HG03280 (cell line): ENCODE data around the gene SPECC1L.
A peak's percentile ranks its signal among the peaks of the same experiment; 100 is the strongest.
"Not testable (repeated sequence)": the region's sequence is repeated elsewhere in the genome, so short reads cannot be mapped to it uniquely, and the experiment has no call there.

Source experiments
- ATAC-seq: cut with Tn5 transposase; IDR thresholded peaks from one replicate; pipeline ENCODE4 v1.9.1; 2021; ENCODE audit warnings: mild to moderate bottlenecking, moderate library complexity; ENCODE audit not compliant: unreplicated experiment

The SPECC1L gene, protein sequence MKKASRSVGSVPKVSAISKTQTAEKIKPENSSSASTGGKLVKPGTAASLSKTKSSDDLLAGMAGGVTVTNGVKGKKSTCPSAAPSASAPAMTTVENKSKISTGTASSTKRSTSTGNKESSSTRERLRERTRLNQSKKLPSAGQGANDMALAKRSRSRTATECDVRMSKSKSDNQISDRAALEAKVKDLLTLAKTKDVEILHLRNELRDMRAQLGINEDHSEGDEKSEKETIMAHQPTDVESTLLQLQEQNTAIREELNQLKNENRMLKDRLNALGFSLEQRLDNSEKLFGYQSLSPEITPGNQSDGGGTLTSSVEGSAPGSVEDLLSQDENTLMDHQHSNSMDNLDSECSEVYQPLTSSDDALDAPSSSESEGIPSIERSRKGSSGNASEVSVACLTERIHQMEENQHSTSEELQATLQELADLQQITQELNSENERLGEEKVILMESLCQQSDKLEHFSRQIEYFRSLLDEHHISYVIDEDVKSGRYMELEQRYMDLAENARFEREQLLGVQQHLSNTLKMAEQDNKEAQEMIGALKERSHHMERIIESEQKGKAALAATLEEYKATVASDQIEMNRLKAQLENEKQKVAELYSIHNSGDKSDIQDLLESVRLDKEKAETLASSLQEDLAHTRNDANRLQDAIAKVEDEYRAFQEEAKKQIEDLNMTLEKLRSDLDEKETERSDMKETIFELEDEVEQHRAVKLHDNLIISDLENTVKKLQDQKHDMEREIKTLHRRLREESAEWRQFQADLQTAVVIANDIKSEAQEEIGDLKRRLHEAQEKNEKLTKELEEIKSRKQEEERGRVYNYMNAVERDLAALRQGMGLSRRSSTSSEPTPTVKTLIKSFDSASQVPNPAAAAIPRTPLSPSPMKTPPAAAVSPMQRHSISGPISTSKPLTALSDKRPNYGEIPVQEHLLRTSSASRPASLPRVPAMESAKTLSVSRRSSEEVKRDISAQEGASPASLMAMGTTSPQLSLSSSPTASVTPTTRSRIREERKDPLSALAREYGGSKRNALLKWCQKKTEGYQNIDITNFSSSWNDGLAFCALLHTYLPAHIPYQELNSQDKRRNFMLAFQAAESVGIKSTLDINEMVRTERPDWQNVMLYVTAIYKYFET

GRCh38 chr22:24270556-24271385 is at the start of gene SPECC1L:
Gene SPECC1L, plus strand, starts transcription at chr22:24270831. Its CDS starts 31,401 bp downstream, at chr22:24302232.
- peak; percentile 90 for ATAC-seq

- no peak for ATAC-seq
Observed at GRCh38 chr22:24224468-24224867, 46.2 kb upstream of the SPECC1L start.

DNA sequence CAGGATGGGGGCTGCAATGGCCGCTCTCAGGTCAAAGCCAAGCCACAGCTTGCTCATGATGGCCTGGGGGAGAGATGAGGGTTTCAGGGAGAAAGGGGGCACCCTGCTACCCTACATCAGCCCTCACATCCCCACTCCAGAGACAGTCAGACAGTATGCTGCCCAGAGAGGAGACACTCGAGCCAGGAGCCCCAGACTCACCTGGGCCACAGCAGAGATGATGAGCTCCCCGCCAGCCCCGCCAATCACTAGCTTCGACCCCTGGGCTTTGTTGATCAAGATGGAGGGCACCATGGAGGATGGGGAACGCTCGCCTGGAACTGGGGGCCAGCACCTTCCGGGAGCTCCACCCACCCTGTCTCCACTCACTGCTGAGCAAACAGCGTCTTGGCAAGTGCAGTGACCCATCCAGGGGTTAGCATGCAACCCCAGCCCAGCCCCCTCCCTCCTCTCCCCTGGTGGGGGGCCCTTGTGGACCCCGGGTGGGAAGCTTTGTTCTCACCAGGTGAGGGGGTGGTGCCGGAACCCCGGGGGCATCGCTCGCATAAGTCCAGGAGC is 45.5 kb upstream of the SPECC1L start:
- ATAC-seq = no peak

DNA sequence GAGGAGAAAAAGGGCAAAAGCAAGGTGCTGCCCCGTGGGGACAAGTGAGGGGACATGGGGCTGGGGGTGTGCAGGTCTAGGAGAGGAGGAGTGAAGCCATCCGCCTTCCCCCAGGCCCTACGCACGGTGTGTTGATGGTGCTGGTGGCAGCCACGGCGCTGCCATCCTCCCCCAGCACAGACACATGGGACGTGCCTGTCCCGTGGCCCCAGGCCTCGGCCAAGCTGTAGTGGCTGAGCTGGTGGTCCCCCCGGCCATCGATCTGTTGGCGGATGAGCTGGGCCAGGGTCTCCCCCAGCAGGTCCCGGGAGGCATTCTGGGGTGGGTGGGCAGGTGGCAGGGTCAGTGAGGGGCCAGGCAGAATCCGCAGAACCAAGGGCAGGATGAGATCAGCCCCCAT is 44.7 kb upstream of the SPECC1L start:
- no peak for ATAC-seq

DNA sequence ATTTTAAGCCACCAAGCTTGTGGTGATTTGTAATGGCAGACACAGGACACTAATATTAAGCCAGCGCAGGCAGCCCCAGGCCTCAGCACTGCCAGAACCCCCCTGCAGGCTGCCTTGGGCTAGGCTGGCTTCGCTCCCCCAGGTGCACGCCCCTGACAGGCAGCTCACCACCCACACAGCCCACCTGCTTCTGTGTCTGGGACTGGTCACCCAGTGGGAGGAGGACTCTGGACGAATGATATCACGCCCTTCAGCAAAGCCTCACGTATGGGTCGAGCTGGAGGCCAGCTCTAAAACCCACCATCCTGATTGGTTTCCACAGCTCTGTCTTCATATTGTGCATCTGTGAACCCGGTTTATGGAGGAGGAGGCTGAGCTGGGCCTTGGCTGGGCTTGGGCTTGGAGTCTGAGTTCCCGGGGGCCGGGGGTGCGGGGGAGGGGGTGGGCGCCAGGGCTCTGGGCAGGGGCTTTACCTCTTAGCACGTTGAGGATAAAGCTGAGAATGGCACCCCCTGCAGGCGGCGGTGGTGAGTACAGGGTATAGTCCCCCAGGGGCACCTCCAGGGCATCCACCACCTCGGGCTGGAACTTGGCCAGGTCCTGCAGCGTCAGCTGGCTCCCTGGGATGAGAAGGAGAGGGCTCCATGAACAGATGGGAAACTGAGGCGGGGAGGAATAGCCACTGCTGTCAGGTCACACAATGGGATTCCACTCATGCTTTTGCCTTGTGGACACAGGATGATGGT is 39.5 kb upstream of the SPECC1L start:
- no peak for ATAC-seq

DNA sequence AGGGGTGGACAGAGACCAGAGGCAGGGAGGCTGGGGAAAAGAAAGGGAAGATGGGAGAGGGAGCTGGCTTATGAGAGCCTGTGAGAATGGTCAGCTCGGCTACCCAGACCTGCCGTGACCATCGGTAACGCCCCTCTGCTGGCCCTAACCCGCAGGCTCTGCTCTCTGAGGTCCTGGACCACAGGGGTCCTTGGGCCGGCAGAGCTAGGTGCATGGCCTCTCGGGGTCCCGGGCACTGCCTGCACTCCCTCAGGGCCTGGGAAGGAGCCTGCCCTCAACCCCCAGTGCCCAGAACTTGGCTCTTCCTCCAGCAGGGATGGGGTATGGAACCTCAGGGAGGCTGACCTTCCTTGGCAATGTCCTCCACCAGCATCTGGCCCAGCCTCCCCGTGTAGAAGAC is 38.9 kb upstream of the SPECC1L start:
- ATAC-seq = no peak

DNA sequence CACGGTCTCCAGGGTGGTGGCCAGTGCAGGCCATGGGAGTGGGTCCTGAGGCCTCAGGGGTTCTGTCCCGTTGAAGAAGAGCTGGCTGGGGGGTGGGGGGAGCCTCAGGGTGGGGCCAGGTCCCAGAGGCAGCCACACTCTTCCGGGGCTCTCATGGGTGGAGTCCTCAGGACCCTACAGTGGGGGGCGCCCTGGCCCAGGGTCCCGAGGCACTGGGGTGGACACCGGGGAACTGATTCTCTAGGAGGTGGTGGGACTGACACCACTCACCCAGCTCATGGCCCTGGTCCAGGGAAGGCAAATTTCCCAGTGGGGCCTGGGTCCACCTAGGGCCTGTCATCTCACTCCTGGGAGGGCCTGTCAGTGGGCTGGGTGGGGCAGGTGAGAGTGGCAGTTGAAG is 38.5 kb upstream of the SPECC1L start:
- no peak for ATAC-seq

- no peak for ATAC-seq
Observed at GRCh38 chr22:24232725-24233124, 37.9 kb upstream of the SPECC1L start.

- no peak for ATAC-seq
Observed at GRCh38 chr22:24233235-24233634, 37.4 kb upstream of the SPECC1L start.

- ATAC-seq = no peak
Observed at GRCh38 chr22:24233816-24234215, 36.8 kb upstream of the SPECC1L start.

- no peak for ATAC-seq
Observed at GRCh38 chr22:24235315-24235714, 35.3 kb upstream of the SPECC1L start.

GRCh38 chr22:24236656-24237055 is 34.0 kb upstream of the SPECC1L start:
- no peak for ATAC-seq

DNA sequence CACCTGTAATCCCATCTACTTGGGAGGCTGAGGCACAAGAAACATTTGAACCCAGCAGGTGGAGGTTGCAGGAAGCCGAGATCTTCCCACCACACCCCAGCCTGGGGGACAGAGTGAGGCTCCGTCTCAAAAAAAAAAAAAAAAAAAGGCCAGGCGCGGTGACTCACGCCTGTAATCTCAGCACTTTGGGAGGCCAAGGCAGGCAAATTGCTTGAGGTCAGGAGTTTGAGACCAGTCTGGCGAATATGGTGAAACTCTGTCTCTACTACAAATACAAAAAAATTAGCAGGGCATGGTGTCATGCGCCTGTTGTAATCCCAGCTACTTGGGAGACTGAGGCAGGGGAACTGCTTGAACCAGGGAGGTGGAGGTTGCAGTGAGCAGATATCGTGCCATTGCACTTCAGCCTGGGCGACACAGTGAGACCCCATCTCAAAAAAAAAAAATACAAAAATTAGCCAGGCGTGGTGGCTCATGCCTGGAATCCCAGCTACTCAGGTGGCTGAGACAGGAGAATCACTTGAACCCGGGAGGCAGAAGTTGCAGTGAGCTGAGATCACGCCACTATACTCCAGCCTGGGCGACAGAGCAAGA is 32.4 kb upstream of the SPECC1L start:
- not testable (repeated sequence) for ATAC-seq

DNA sequence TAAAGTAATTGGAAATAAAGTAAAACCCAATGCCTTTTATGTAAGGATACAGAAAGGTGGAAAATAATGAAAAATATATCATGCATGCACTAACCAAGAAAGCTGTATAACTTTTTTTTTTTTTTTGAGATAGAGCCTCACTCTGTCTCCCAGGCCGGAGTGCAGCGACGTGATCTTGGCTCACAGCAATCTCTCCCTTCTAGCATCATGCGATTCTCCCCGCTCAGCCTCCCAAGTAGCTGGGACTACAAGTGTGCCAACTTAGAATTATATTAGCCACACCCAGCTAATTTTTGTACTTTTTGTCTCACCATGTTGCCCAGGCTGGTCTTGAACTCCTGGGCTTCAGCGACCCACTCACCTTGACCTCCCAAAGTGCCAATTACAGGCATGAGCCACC is 30.2 kb upstream of the SPECC1L start:
- ATAC-seq = no peak

DNA sequence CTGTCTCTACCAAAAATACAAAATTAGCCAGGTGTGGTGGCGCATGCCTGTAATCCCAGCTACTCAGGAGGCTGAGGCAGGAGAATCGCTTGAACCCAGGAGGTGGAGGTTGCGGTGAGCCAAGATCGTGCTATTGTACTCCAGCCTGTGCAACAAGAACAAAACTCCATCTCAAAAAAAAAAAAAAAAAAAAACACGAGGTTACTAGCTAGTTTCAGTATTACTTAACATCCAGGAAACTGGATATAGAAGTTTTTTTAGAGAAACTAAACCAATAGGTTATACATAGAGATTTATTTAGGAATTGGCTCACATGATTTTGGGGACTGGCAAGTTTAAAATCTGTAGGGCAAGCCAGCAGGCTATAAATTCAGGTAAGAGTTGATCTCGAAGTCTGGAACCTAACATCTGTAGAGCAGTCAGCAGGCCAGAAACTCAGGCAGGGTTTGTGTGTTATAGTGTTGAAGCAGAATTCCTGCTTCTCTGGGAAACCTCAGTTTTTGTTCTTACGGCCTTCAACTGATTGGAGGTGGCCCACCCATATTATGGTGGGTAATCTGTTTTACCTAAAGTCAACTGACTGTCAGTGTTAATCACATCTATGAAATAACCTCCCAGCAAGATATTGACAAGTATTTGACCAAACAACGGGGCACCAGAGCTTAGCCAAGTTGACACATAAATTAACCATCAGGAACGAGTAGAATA is 29.5 kb upstream of the SPECC1L start:
- not testable (repeated sequence) for ATAC-seq

GRCh38 chr22:24243417-24243816 is 27.2 kb upstream of the SPECC1L start:
- ATAC-seq = not testable (repeated sequence)

GRCh38 chr22:24244144-24244787 is 26.4 kb upstream of the SPECC1L start:
- no peak for ATAC-seq

- not testable (repeated sequence) for ATAC-seq
Observed at GRCh38 chr22:24245030-24245431, 25.6 kb upstream of the SPECC1L start, which contains the start of gene GGT5. Gene GGT5, minus strand, starts transcription at chr22:24245082. Its CDS starts 357 bp downstream, at chr22:24244725.
